Activated T-cell treated with anti-CD3 and anti-CD28 coated beads for 48 hours (primary cell): ENCODE measurements around the gene RAD51B.

ENCODE experiments used
- DNase-seq: peaks from one replicate; pipeline ENCODE4 v3.0.0-alpha.2; 2020; ENCODE audit warnings: low read depth

The RAD51B gene

GRCh38 chr14:68623307-68623706 lies 803.7 kb downstream of the RAD51B start:
- DNase-seq, result no peak

- DNase-seq, result no peak
Measured at GRCh38 chr14:68623826-68624225, 804.2 kb downstream of the RAD51B start.

- no peak for DNase-seq
Measured at GRCh38 chr14:68624541-68625220, 805.1 kb downstream of the RAD51B start.

GRCh38 chr14:68625366-68626090 lies 805.9 kb downstream of the RAD51B start:
- no peak for DNase-seq

- DNase-seq, result no peak
Measured at GRCh38 chr14:68626386-68626785, 806.8 kb downstream of the RAD51B start.

- no peak for DNase-seq
Measured at GRCh38 chr14:68627050-68627867, 807.7 kb downstream of the RAD51B start.

GRCh38 chr14:68627868-68628604 lies 808.5 kb downstream of the RAD51B start:
- peak; percentile 47 for DNase-seq

GRCh38 chr14:68628605-68629310 lies 809.2 kb downstream of the RAD51B start:
- DNase-seq, result peak; percentile 8

GRCh38 chr14:68630081-68630571 lies 810.5 kb downstream of the RAD51B start:
- no peak for DNase-seq

- no peak for DNase-seq
Measured at GRCh38 chr14:68630611-68631393, 811.2 kb downstream of the RAD51B start.

GRCh38 chr14:68631394-68632053 lies 811.9 kb downstream of the RAD51B start:
- no peak for DNase-seq

- no peak for DNase-seq
Measured at GRCh38 chr14:68632054-68632895, 812.7 kb downstream of the RAD51B start.

GRCh38 chr14:68633131-68633991 lies 813.8 kb downstream of the RAD51B start:
- no peak for DNase-seq

- DNase-seq, result no peak
Measured at GRCh38 chr14:68634332-68634731, 814.8 kb downstream of the RAD51B start.

- no peak for DNase-seq
Measured at GRCh38 chr14:68634874-68635595, 815.5 kb downstream of the RAD51B start.

- DNase-seq, result no peak
Measured at GRCh38 chr14:68636597-68636996, 817.0 kb downstream of the RAD51B start.
